HG03097 (cell line): ENCODE results near the gene GANC.

ENCODE experiments used
- ATAC-seq: cut with Tn5 transposase; IDR thresholded peaks from one replicate; pipeline ENCODE4 v1.9.1; 2021; ENCODE audit not compliant: unreplicated experiment, low FRiP score

The GANC gene

DNA sequence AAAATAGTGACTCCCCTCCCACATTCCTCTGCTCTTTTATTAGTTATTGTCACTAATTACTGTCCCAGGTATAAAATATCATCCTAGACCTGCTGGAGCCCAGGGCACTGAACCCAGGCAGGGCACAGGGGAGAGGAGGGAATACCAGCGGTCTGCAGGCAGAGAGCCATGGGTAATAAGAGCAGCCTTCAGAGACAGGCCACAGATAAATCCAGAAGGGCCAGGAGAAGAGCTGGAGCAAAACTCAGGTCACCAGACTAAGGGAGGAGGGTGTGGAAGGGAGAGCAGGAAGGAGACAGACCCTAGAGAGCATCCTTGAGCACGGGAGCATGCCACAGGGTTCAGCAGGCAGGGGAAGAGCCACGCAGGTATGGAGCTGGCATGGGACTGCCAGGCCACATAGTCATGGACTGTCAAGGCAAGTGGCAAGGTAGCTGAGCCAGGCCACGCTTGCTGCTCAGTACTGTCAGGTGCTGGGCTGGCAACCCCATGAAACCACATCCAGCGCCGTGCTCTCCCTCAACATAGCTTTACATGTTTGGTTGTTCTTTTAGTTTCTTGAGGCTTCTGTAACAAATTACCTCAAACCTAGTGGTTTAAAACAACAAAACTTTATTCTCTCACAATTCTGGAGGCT lies 70.7 kb downstream of the GANC start:
- ATAC-seq = no peak

DNA sequence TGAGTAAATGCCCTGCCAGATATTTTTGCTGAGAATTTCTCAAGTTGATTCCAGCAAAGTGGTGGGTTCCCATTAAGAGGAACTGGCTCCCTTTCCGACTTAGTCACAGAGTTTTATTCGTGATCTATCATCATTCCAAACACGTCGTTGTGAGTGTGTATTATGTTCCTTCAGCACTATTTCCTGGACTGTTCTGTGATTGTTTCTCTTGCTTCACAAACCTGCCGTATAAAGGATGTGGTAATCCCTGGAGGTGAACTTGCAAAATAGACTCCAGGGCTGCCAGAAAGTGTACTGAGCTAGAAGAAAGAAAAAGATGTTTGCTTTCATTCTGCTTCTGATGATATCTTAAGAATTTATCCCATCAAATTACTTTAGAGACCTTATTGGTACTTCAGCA lies 71.8 kb downstream of the GANC start:
- ATAC-seq = no peak

DNA sequence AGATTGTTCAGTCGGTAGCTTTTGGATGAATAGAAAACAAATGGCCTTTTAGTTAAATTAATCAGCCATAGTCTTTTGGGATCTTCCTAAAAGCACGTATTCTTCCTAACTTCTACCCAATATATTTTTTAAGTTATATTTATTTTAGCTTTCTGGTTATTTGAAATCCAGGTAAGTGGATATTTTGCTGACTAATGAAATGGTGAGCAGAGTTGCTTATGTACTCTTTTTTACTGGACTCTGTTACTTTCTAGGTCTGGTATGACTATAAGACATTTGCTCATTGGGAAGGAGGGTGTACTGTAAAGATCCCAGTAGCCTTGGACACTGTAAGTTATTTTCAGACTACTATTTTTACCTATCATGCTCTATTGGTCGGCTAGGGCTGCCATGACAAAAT lies 72.5 kb downstream of the GANC start:
- no peak for ATAC-seq

DNA sequence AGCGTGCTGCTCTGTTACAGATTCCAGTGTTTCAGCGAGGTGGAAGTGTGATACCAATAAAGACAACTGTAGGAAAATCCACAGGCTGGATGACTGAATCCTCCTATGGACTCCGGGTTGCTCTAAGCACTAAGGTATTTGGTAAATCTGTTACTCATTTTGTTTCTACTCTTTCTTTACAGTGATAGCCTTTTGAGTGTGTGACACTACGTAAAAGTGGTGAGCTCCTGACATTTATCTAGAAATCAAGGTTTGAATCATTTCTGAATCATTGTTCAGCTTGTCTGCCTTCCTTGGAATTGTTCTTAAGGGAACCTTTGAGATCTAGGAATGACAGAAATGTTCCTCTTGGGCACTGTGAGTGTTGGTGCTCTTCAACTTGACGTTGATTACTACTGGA lies 75.1 kb downstream of the GANC start:
- ATAC-seq = no peak

DNA sequence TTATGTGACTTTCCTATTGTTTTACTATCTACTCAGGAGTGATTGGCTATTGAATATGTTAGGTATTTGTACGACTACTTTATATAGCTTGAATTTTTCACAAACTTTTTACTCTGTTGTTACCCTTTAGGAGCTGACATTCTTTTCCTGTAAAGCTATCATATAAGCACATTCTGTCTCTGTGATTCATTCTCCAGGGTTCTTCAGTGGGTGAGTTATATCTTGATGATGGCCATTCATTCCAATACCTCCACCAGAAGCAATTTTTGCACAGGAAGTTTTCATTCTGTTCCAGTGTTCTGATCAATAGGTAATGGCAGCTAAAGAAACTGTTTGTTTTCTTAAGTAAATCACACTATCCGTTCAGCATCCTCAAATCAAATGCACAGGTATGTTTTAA lies 76.2 kb downstream of the GANC start:
- no peak for ATAC-seq

DNA sequence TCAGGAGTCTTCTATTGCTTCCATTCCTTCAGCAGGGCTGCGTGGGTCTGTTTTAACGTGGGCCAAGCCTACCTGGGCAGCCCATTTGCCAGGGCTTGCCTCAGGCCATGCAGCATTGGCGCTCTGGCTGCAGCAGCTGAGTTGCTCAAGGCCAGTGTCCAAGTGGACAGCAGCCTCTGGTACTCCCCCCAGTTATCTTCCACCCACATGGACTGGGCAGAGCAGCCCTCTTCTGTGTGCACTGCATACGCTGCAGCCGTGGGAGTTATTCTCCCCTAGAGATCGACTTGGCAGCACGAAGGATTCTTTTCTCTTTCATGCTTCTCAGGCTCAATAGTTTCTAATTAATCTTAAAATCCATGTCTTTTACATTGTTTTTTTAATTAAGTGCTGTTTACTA lies 79.4 kb downstream of the GANC start:
- no peak for ATAC-seq

DNA sequence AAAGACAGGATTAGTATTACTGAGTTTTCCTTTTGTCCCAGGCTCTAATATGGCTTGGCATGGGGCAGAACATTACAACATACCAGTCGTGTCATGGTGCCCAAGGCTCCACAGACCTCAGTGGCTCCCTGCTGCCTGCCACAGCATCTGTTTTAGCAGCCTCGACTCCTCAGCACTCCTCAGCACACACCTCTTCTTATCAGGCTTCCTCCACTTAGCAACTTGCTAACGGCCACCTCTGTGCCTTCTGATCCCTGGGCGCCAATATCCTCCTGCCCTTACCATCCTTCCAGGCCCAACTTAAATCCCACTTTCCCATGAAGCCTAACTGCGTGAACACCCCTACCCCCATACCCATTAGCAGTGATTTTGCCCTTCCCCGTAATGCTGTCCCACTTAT lies 80.1 kb downstream of the GANC start:
- ATAC-seq = no peak

DNA sequence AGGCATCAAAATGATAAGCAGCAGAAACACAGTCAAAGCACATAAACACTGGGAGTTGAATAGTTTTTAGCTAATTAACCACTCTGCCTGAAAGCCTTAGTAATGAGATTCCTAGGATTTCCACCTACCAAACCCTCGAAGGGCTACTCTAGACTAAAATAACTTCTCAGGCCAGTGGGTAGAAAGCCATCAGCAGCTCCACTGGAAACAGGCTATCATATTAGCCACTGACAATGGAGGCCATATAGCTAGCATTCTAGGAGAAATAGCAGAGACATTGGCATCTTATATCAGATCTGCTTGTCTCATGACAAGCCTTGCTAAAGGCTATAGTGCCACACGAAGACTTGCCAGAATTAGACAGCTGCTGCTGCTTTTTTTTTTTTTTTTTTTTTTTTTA lies 81.8 kb downstream of the GANC start:
- no peak for ATAC-seq

DNA sequence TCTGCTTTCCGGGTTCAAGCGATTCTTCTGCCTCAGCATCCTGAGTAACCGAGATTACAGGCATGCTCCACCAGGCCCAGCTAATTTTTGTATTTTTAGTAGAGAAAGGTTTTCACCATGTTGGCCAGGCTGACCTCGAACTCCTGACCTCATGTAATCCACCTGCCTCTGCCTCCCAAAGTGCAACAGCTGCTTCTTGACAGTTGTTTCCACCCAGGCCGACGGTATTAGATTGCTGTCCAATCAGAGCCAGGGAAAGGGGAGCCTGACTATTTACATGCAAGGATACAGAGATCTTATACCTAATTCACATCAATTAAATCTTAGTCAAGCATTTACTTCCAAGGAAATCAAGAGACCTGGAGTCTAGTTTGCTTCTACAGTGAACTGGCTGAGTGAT lies 82.3 kb downstream of the GANC start:
- no peak for ATAC-seq

DNA sequence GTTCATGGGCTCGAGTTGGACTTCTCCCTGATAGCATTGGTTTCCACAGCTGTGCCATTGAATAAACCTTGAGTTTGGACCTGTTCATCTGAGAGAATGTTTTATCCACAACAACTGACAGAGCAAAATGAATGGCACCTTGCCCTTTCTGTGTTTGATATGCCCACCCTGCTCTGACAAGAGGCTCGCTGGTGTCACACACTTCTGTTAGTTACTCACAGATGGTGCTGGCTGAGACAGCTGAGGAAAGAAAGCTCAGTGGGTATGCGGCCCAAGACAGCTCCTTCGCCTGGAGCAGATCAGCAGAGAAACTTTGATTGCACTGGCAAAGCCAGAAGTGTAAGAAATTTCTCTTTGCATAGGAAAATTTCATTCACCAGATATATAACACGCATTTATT lies 83.8 kb downstream of the GANC start:
- ATAC-seq = no peak

DNA sequence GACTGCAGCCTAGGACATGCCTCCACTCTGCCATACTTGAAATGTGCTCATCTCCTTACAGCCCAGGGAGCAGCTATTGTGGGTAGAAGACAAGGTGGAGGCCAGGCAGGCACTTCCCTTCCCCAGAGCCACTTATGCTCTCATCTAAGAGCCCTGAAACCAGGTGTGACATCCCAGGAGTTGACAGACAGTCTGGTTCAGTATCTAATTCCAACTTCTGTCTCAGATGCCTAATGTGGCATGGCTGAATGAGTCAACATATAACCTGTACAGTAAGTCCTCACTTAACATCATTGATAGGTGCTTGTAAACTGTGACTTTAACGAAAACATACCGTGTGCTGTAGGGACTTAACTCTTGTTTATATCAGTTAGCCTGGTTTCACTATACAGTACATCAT lies 85.1 kb downstream of the GANC start:
- no peak for ATAC-seq

DNA sequence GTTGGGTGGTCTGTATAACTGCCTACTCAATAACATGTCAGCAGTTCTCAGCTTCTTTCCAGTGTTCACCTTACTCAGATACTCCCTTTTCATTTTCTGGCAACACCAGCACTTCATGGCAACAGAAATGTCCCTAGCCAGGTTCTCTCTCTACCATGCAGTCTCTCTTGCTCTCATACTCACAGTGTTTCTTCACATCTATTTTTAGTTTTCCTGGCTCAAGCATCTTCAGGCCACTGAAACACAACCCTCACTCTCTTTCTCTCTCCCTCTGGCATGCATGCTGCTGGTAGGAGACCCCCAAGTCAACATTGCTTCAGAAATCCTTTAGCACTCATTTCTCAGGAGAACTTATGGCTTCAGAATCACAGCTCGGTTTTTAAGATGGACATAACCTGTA lies 86.2 kb downstream of the GANC start, which contains the start of gene CAPN3:
Gene CAPN3 (plus strand): TSS at position 253 of the 400 bp plus-strand sequence. CDS start 305 bp downstream, outside the sequence.
- no peak for ATAC-seq

DNA sequence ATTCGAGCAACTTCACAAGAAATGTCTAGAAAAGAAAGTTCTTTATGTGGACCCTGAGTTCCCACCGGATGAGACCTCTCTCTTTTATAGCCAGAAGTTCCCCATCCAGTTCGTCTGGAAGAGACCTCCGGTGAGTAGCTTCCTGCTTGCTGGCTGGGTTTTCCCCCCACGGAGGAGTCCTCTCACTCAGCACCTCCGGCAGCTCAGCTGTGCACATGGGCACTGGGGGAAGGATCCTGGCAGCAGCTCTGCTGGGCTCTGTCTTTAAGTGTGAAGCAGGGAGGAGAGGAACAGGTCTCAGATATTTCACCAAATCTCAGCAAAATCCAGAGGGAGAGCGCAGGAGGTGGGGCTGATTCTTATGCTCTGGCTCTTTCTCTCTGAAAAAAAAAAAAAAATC lies 87.0 kb downstream of the GANC start:
- ATAC-seq = no peak

DNA sequence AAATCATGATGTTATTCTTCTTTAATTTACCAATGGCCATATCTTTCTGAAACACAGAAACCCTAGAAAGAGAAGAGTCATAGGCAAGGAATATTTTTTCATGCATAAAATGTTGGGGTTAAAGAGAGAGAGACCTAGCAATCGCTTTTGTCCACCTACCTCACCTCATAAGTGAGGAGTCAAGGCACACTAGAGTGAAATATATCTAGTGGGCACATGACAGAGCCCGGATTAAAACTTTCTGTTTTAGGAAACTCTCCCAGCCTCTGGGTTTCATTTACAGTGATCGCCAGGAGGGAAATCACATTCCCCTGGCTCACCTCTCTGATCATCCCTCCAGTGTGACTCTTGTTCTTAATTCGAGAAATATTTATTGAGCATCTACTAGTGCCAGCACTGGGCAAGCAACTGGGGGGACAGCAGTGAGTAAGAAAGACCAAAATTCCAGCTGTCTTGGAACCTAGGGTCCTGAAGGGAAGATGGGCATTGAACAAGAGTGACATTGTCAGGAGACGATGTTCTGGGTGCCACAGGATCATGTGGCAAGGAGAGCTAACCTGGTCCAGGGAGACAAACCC lies 87.6 kb downstream of the GANC start:
- ATAC-seq = no peak

DNA sequence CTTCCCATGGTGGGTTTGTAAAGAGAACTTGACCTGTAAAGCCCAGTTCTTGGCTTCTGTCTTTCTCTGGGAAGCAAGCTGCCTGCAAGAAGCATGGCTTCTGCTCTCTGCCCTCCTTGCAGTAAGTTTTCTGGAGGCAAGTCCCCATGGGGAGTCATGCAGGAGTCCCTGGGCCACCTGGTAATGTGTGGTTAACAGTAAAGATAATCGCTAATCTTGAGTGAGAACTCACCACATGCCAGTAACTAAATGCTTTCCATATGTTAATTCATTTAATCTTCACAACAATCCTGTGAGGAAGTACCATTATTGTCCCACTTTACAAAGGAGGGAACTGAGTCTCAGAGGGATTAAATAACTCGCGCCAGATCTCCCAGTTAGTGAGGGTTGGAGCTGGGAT lies 90.5 kb downstream of the GANC start:
- no peak for ATAC-seq

DNA sequence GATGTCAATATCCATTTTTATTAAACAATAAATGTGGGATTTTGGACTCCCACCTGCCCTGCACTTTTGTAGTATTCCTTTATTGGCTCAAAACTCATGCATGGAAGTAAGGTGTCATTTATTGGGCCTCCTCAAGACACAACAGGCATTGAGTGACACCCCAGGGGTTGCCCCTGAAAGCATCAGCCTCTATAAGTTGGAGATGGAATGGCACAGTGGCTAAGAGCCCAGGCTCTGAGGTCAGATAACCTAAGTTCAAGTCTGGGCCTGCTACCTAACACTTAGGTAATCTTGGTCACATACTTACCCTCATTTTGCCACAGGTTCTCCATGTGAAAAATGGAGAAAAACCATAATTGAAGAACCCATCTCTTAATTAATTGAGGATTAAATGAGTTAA lies 90.9 kb downstream of the GANC start:
- ATAC-seq = no peak

DNA sequence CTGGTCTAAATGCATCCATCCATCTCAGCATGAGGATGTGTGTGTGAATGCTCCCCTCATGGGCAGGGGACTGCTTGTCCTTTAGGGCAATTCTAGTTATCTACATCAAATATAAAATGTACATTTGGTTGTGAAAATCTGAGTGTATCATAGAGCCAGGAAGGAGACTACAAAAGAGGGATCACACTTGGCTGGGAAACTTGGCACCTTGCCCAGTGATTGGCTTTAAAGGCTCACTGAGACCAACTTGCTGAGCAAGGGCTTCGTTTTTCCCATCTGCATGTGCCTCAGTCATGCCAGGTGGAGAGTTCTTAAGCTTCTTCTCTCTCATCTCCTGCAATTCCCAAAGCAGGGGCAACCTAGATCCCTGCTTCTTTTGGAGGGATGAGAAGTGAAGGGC lies 91.5 kb downstream of the GANC start:
- ATAC-seq = no peak

DNA sequence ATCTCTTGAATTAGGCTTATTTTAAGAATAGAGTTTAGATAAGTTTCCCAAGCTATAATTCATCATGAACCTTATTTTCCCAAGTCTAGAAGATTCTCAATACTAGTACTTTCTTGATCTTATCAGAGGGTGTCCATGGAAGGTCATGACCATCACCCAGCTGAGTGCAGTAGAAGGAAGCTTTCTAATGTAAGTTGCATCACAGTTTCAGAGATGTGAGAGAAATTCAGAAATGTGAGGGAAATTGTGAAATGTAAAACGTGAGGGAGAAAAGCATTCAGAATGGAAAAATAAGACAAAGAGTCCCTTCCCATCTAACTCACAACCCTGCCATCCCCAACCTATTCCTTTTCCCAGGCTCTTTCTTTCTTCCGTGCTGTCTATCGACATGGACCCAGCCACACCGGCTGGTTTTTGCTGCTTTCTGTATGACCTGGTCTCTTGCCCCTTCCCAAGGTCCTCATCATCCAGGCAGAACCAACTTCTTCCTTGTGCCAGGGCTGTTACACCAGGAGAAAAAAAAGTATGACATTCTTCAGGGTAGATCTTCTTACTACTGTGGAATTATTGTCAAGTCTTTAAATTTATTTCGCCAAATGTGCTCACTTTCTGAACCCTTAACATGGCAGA lies 93.0 kb downstream of the GANC start:
- no peak for ATAC-seq

DNA sequence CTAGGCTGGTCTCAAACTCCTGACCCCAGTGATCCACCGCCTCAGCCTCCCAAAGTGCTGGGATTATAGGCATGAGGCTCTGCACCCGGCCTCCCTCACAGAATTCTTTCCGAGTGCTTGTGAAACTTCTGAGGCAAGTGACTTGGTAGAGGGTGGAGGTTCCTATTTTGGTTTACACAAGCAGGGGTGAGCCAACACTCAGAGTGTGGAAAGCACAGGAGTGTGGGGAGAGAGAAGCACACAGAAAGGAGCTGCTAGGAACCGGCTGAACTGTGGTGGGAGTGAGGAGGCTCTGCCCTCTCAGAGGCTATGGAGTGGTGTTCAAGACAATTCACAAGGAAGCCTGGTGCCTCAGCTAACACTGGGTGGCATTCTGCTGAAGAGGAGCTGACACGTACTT lies 94.0 kb downstream of the GANC start:
- ATAC-seq = no peak

DNA sequence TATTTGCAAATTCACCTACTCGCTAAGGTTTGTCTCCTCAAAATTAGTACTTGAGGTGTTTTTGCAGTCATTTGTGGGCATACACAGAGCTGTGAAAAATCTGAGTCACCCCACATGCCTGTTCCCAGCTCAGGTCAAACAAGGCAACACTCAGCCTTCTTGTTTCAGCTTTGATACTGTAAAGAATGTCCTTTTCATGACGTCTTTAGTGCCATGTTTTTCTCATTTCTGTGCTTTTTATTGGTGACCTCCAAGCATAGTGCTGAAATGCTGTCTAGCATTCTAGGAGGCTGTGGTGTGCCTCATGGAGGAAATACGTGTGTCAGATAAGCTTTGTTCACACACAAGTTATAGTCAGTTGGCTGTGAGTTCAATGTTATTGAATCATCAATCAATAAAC lies 95.1 kb downstream of the GANC start:
- ATAC-seq = no peak

DNA sequence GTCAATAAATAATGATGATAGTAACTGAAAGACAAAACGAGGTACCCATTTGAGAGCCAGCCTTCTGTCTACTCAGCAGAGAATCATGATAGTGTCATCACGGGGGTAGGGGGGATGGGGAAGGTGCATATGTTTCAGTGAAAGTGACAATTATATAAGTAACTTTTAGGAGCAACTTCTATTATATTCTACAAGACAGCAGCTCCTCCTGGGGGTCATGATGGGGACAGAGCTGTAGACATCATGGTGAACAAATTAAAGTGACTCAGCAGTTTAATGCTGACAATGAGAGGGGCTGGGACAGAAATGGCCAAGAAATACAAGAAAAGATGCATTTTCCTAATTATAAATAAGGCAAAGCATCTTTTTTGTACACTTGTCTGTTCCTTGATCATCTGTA lies 98.1 kb downstream of the GANC start:
- no peak for ATAC-seq

DNA sequence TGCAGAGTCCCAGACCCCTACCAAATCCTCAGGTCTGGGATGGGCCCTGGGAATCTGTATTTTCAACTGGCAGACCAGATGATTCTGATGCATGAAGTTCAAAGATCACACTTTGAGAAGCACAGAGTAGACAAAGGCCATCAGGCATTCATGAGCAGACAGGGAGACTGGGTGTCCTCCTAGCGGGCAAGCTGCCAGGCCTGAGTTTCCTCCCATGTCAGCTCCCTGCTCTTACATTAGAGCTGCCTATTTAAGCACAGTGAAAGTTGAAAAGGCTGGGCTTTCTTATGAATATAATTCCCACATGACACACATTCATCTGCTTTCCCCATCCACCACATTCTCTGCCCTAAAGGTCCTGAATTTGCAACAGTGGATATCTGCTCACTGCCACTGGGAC lies 100.3 kb downstream of the GANC start:
- no peak for ATAC-seq
